Stimulated activated CD4-positive, alpha-beta T cell treated with anti-CD3 and anti-CD28 coated beads, Interleukin-2, amount 100 ng/mL, for 24 hours (primary cell): ENCODE results near the gene MKNK2.
A peak's percentile ranks its signal among the peaks of the same experiment; 100 is the strongest.

ENCODE experiments used
- DNase-seq, 2 donors: peaks; one replicate each; pipeline ENCODE4 v3.0.0-alpha.2; 2020

MKNK2 gene

GRCh38 chr19:2021453-2022140 is 29.4 kb downstream of the MKNK2 start:
- DNase-seq, result no peak

- DNase-seq, result no peak
Measured at GRCh38 chr19:2018752-2019151, 32.3 kb downstream of the MKNK2 start.

GRCh38 chr19:2016041-2016807 is 34.8 kb downstream of the MKNK2 start:
- peak; percentile 55 to 60 for DNase-seq

- DNase-seq, result peak; percentile 63 to 67
Measured at GRCh38 chr19:2015608-2015950, 35.5 kb downstream of the MKNK2 start, which contains the start of gene BTBD2. TSS of gene BTBD2 (minus strand) at chr19:2015714. CDS start at chr19:2015703, 11 bp downstream.

- peak in 1 of 2 donors; percentile 36 for DNase-seq
Measured at GRCh38 chr19:2014731-2015607, 36.1 kb downstream of the MKNK2 start.

- DNase-seq, result no peak
Measured at GRCh38 chr19:2014131-2014571, 36.9 kb downstream of the MKNK2 start.

- no peak for DNase-seq
Measured at GRCh38 chr19:2013683-2013961, 37.4 kb downstream of the MKNK2 start.

GRCh38 chr19:2012941-2013682 is 37.9 kb downstream of the MKNK2 start:
- no peak for DNase-seq

GRCh38 chr19:2011169-2011568 is 39.9 kb downstream of the MKNK2 start:
- DNase-seq, result no peak

GRCh38 chr19:2010135-2010668 is 40.8 kb downstream of the MKNK2 start:
- DNase-seq, result no peak

- no peak for DNase-seq
Measured at GRCh38 chr19:2003874-2004273, 47.2 kb downstream of the MKNK2 start.

- no peak for DNase-seq
Measured at GRCh38 chr19:1999856-2000515, 51.1 kb downstream of the MKNK2 start.

- no peak for DNase-seq
Measured at GRCh38 chr19:1998712-1999708, 52.0 kb downstream of the MKNK2 start.

GRCh38 chr19:1997353-1998233 is 53.5 kb downstream of the MKNK2 start:
- DNase-seq, result no peak

GRCh38 chr19:1992759-1993260 is 58.2 kb downstream of the MKNK2 start:
- DNase-seq, result peak; percentile 28 to 54

GRCh38 chr19:1991018-1991913 is 59.8 kb downstream of the MKNK2 start:
- peak in 1 of 2 donors; percentile 15 for DNase-seq

- no peak for DNase-seq
Measured at GRCh38 chr19:1990230-1991017, 60.6 kb downstream of the MKNK2 start.
